GM08714 (cell line): ENCODE data around the gene GOLPH3L.
"Not testable (repeated sequence)": the region's sequence is repeated elsewhere in the genome, so short reads cannot be mapped to it uniquely, and the experiment has no call there.

ENCODE experiments used
- H3K4me3 ChIP-seq: fragments of 200-500 bp; sonication (Bioruptor generic); 2 replicates; pipeline ENCODE4 v1.5.1; 2014; ENCODE audit warnings: mild to moderate bottlenecking, low read length, inconsistent platforms
- ZNF274 ChIP-seq: IDR thresholded peaks from 2 replicates; pipeline ENCODE4 v1.6.1; 2012; ENCODE audit warnings: mild to moderate bottlenecking, low read depth, low read length

The GOLPH3L gene

DNA sequence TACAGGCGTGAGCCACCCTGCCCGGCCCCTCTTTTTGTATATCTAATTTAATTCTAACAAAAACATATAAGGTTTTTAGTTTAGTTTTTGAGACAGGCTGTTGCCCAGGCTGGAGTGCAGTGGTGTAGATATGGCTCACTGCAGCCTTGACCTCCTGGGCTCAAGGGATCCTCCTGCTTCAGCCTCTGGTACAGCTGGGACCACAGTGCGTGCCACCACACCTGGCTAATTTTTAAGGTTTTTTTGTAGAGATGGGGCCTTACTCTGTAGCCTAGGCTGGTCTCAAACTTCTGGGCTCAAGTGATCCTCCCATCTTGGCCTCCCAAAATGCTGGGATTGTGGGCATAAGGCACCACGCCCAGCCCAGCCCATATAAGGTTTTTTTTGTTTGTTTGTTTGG lies 86.4 kb downstream of the GOLPH3L start:
- H3K4me3 ChIP-seq: no peak overlapping the region
- TF ChIP-seq ZNF274: no peak

DNA sequence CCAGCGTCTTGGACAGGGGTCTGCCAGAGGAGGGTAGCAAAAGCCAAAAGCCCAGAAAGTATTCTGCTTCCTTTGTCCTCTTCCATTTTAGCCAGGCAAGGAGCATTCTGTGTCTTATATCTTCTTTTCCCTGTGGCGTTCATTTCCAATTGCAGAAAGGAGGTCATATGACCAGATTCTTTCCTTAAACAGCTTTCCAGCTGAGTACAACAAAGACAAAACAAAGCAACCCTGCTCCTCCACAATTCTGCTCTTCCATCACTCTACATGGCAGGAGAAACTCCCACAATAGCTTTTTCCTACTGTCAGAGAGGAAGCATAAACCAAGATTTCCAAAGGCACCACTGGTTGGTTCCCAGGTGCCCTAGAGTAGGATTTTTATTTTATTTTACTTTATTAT lies 87.2 kb downstream of the GOLPH3L start:
- TF ChIP-seq ZNF274: no peak
- H3K4me3 ChIP-seq: no peak overlapping the region

DNA sequence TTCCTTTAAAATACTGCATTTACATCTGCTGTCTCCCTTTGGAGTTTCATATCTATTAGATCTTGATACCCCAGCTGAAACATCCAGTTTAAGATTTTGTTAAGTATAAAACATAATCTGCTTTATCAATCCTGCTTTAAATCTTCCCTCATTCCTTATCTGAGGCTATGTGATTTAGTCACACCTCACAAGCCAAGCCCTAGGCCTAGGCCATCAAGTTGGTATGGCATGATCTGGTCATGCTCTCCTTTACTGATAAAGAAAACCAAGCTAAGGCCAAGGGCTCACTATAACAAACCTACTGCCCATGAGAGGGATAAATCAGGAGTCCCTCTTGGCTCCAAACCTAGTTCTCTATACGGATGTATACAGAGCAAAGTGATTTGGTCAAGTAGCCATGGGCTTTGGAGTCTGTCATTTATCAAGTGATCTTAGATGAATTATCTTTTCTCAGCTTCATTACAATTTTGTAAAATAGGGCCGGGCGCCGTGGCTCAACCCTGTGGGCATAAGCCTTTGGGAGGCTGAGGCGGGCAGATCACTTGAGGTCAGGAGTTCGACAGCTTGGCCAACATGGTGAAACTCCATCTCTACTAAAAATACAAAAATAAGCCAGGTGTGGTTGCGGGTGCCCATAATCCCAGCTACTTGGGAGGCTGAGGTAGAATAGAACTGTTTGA lies 90.4 kb downstream of the GOLPH3L start:
- H3K4me3 ChIP-seq: no peak overlapping the region
- TF ChIP-seq ZNF274: no peak

DNA sequence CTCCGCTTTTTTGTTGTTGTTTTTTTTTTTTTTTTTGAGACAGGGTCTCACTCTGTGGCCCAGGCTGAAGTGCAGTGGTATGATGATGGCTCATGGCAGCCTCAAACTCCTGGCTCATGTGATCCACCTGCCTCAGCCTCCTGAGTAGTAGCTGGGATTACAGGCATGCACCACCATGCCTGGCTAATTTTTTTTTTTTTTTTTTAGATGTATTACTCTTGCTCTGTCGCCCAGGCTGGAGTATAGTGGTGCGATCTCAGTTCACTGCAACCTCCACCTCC lies 91.6 kb downstream of the GOLPH3L start:
- H3K4me3 ChIP-seq: not testable (repeated sequence)

DNA sequence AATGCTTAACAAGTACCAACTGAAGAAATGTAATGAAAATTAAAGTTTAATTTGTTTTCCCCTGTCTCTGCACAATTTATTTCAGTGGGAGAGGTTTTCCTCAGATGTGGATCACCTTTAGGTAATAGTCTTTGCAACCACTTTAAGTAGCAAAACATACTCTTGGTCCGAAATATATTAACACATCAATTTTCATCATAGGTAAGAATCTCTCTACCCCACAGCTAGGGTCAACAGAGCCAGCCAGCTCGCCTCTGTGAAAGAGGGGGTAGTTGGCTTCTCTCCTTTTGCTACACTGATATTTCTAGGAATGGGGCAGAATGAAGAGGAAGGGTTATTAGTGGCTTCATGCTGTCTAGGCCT lies 92.7 kb downstream of the GOLPH3L start:
- TF ChIP-seq ZNF274: no peak
- no peak overlapping the region for H3K4me3 ChIP-seq

DNA sequence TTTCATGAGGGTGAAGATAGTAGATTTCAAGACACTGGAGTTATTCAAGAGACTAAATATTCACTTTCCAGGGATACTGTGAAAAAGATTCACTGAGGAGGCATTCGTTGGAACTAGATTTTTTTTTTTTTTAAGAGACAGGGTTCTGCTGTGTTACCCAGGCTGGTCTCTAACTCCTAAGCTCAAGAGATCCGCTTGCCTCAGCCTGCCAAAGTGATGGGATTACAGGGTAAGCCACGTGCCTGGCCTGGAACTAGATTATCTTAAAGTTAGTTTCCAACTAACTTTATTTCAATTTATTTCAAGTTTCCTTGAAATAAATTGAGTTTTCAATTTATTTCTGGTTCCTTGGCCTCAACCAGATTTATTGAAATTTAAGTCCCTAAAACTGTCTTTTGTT lies 93.2 kb downstream of the GOLPH3L start:
- no peak overlapping the region for H3K4me3 ChIP-seq
- TF ChIP-seq ZNF274: no peak

DNA sequence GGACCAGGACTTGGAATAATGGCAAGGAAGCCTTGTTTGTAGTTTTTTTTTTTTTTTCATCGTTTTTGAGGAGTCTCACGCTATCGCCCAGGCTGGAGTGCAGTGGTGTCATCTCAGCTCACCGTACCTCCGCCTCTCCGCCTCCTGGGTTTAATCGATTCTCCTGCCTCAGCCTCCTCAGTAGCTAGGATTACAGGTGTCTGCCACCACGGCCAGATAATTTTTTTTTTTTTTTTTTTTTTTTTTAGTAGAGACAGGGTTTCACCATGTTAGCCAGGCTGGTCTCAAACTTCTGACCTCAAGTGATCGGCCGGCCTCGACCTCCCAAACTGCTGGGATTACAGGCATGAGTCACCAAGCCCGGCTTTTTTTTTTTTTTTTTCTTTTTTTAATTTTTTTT lies 94.6 kb downstream of the GOLPH3L start:
- H3K4me3 ChIP-seq: not testable (repeated sequence)

DNA sequence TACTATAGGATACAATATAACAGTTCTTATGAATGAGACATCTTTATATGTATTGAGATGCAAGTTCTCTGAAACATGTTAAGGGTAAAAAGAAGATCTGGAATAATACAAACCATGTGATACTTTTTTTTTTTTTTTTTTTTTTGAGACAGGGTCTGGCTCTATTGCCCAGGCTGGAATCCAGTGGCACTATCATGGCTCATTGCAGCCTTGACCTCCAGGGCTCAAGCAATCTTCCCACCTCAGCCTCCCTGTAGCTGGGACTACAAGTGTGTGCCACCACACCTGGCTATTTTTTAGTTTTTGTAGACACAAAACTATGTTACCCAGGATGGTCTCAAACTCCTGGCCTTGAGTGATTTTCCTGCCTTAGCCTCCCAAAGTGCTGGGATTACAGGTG lies 95.4 kb downstream of the GOLPH3L start:
- no peak overlapping the region for H3K4me3 ChIP-seq
- TF ChIP-seq ZNF274: no peak

DNA sequence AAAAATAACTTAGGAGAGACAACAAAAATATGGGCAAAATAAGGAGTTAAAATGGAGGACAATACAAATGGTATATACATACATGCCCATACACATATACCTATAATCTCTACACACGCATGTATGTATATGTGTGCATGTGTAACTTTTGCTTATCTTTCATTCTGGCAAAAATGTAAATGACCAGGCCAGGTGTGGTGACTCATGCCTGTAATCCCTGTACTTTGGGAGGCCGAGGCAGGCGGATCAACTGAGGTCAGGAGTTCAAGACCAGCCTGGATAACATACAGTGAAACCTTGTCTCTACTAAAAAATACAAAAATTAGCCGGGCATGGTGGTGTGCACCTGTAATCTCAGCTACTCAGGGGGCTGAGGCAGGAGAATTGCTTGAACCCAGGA lies 98.6 kb downstream of the GOLPH3L start:
- not testable (repeated sequence) for H3K4me3 ChIP-seq

DNA sequence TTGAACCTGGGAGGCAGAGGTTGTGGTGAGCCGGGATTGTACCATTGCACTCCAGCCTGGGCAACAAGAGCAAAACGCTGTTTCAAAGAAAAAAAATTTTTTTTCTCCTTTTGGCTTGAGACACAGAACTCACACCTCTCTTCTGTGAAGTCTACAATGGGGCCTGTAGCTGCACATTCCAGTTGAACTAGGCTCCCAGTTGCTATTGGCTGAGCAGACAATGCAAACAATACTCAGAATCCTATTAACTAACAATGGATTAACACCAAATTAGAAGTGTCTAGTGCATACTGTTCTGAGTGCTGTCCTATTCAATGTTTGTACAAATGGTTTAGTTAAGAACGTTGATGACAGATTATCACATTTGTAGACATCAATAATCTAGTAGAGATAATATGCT lies 100.0 kb downstream of the GOLPH3L start:
- no peak for TF ChIP-seq ZNF274
- no peak overlapping the region for H3K4me3 ChIP-seq
